Caco-2 (cell line): ENCODE data around the gene MGAT5B. TPM values are rescaled to one million over a fixed set of nuclear protein-coding genes. Genes with fewer than 3 reads are reported as not detected.

Source experiments
- BruUV-seq: library from RNA; stranded (reverse); fragments of 400-500 nt; replicated peaks from 2 replicates; lab custom pipeline; 2021; lab: Mats Ljungman, UMichigan
- CTCF ChIA-PET: fragments of 300-600 bp; sonication (Branson Sonifier 250); formaldehyde crosslinking; loops from one replicate; lab custom pipeline; 2022; ENCODE audit warnings: antibody characterized with exemption; lab: Charles Lee
- POLR2A ChIA-PET: fragments of 300-600 bp; sonication (Branson Sonifier 250); formaldehyde crosslinking; loops from one replicate; lab custom pipeline; 2022; ENCODE audit warnings: antibody characterized with exemption; lab: Charles Lee
- DNase-seq, 2 experiments: peaks; one replicate each; pipeline versions ENCODE4 v3.0.0 to v3.0.0-alpha.2; 2020 to 2022
- H3K27me3 ChIP-seq: replicated peaks from 2 replicates; pipeline ENCODE4 v1.6.0; 2011; ENCODE audit warnings: low read length; ENCODE audit not compliant: control insufficient read depth, insufficient read depth
- H3K36me3 ChIP-seq: 2 replicates; pipeline ENCODE4 v1.5.1; 2011; ENCODE audit warnings: low read length; ENCODE audit not compliant: control insufficient read depth, insufficient read depth
- H3K4me1 ChIP-seq: fragments of 250-450 bp; sonication (Bioruptor Pico); 2 replicates; pipeline ENCODE4 v1.5.1; 2020; ENCODE audit warnings: mild to moderate bottlenecking
- H3K4me3 ChIP-seq: 2 replicates; pipeline ENCODE4 v1.5.1; 2011; ENCODE audit warnings: low read depth, mild to moderate bottlenecking, control low read depth, low read length
- H3K9me3 ChIP-seq: fragments of 250-450 bp; sonication (Bioruptor Pico); 2 replicates; pipeline ENCODE4 v1.5.1; 2020; ENCODE audit warnings: mild to moderate bottlenecking, moderate library complexity
- H3K27ac Mint-ChIP-seq: one replicate; pipeline ENCODE4 v1.8.0; 2022; ENCODE audit warnings: mixed read lengths; ENCODE audit not compliant: unreplicated experiment
- H3K27me3 Mint-ChIP-seq: one replicate; pipeline ENCODE4 v1.8.0; 2022; ENCODE audit warnings: mixed read lengths; ENCODE audit not compliant: insufficient read depth, unreplicated experiment
- H3K36me3 Mint-ChIP-seq: one replicate; pipeline ENCODE4 v1.8.0; 2022; ENCODE audit warnings: mild to moderate bottlenecking, mixed read lengths; ENCODE audit not compliant: insufficient read depth, unreplicated experiment
- H3K4me1 Mint-ChIP-seq: one replicate; pipeline ENCODE4 v1.8.0; 2022; ENCODE audit warnings: low read depth, mixed read lengths; ENCODE audit not compliant: unreplicated experiment
- H3K4me3 Mint-ChIP-seq: one replicate; pipeline ENCODE4 v1.8.0; 2022; ENCODE audit warnings: mild to moderate bottlenecking, moderate library complexity, mixed read lengths; ENCODE audit not compliant: unreplicated experiment
- H3K9me3 Mint-ChIP-seq: one replicate; pipeline ENCODE4 v1.8.0; 2022; ENCODE audit warnings: mixed read lengths; ENCODE audit not compliant: unreplicated experiment
- intact Hi-C: fragments of 100-400 bp; cut with micrococcal nuclease; formaldehyde crosslinking; loops from one replicate; pipeline ENCODE4 v1.10.0; 2022; ENCODE audit not compliant: unreplicated experiment
- total RNA-seq: library from RNA; stranded (reverse); gene quantifications from 2 replicates; pipeline ENCODE4 v1.2.3, GENCODE V29; 2022
- TF ChIP-seq, protein P1 (sequence below), 2 experiments: fragments of 200-600 bp in 1 of 2; IDR thresholded peaks; 1 replicate in 1 of 2; 2 replicates in 1 of 2; pipeline versions ENCODE4 v1.5.1 to v1.8.0; 2011 to 2022; ENCODE audit warnings: antibody characterized with exemption in 1 of 2, control low read depth in 1 of 2, inconsistent platforms in 1 of 2, low read depth in 1 of 2, low read length in 1 of 2, mild to moderate bottlenecking in 1 of 2, moderate library complexity in 1 of 2; ENCODE audit not compliant: insufficient read depth in 1 of 2, severe bottlenecking in 1 of 2, unreplicated experiment in 1 of 2

The MGAT5B gene
- total RNA-seq, 1 experiment from 2014 or later, result 9.1 TPM

DNA sequence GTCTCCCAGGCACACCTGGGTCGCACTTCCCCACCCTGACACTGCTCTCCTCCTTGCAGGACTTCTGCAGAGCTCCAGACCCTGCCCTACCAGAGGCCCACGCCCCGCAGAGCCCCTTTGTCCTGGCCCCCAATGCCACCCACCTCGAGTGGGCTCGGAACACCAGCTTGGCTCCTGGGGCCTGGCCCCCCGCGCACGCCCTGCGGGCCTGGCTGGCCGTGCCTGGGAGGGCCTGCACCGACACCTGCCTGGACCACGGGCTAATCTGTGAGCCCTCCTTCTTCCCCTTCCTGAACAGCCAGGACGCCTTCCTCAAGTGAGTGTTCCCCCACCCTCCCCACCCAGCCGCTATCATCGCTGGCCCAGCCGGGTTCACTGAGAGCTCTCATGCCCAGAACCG is 79.6 kb downstream of the MGAT5B start:
- ChIA-PET CTCF (no interaction called here), POLR2A (no interaction called here)
- no peaks in the 10 kb centered on the region for H3K9me3 Mint-ChIP-seq
- DNase-seq, result no peak
- Histone ChIP-seq H3K36me3 (no peaks in the 10 kb centered on the region), H3K4me1 (no peaks in the 10 kb centered on the region), H3K27me3 (no peaks in the 10 kb centered on the region), H3K4me3 (no peak overlapping the region), H3K9me3 (no peaks in the 10 kb centered on the region)
- no peaks in the 10 kb centered on the region for H3K4me1 Mint-ChIP-seq
- H3K36me3 Mint-ChIP-seq, result no peaks in the 10 kb centered on the region
- no peak overlapping the region for H3K27ac Mint-ChIP-seq
- TF ChIP-seq, protein P1, sequence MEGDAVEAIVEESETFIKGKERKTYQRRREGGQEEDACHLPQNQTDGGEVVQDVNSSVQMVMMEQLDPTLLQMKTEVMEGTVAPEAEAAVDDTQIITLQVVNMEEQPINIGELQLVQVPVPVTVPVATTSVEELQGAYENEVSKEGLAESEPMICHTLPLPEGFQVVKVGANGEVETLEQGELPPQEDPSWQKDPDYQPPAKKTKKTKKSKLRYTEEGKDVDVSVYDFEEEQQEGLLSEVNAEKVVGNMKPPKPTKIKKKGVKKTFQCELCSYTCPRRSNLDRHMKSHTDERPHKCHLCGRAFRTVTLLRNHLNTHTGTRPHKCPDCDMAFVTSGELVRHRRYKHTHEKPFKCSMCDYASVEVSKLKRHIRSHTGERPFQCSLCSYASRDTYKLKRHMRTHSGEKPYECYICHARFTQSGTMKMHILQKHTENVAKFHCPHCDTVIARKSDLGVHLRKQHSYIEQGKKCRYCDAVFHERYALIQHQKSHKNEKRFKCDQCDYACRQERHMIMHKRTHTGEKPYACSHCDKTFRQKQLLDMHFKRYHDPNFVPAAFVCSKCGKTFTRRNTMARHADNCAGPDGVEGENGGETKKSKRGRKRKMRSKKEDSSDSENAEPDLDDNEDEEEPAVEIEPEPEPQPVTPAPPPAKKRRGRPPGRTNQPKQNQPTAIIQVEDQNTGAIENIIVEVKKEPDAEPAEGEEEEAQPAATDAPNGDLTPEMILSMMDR (IDR thresholded peaks at IDR 0.05; ENCODE audit: insufficient read depth in 1 of 2, low read depth in 1 of 2, low read length in 1 of 2, severe bottlenecking in 1 of 2, unreplicated experiment in 1 of 2), result no peak
- H3K4me3 Mint-ChIP-seq, result no peak overlapping the region
- BruUV-seq, result no TSS peak
- intact Hi-C loops, result no loop called here
- no peaks in the 10 kb centered on the region for H3K27me3 Mint-ChIP-seq

DNA sequence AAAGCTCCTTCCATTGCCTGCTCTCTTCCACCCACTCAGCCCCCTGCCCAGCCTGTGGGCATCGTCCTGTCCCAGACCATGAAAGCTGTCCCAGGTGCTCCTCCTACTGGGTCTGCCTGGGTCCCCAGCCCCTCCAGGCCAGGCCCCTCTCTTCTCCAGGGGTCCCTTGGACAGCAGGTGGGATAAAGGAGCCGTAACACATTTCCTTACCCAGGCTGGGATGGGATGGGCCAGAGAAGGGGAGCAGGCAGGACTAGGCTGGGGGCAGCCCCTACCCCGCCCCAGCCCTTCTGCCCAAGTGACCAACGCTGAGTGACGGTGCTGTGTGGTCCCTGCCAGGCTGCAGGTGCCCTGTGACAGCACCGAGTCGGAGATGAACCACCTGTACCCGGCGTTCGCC is 80.1 kb downstream of the MGAT5B start:
- CTCF ChIA-PET, result no interaction called here
- Mint-ChIP-seq H3K36me3 (no peaks in the 10 kb centered on the region), H3K9me3 (no peaks in the 10 kb centered on the region), H3K4me3 (no peak overlapping the region), H3K27me3 (no peaks in the 10 kb centered on the region), H3K27ac (no peak overlapping the region), H3K4me1 (no peaks in the 10 kb centered on the region)
- no peaks in the 10 kb centered on the region for H3K9me3 ChIP-seq
- TF ChIP-seq, protein P1 (IDR thresholded peaks at IDR 0.05; ENCODE audit: insufficient read depth in 1 of 2, low read depth in 1 of 2, low read length in 1 of 2, severe bottlenecking in 1 of 2, unreplicated experiment in 1 of 2), result no peak
- no peaks in the 10 kb centered on the region for H3K27me3 ChIP-seq
- no peak for DNase-seq
- intact Hi-C loops, result no loop called here
- POLR2A ChIA-PET, result no interaction called here
- no TSS peak for BruUV-seq
- H3K4me1 ChIP-seq, result no peaks in the 10 kb centered on the region
- H3K4me3 ChIP-seq, result no peak overlapping the region
- H3K36me3 ChIP-seq, result no peaks in the 10 kb centered on the region

DNA sequence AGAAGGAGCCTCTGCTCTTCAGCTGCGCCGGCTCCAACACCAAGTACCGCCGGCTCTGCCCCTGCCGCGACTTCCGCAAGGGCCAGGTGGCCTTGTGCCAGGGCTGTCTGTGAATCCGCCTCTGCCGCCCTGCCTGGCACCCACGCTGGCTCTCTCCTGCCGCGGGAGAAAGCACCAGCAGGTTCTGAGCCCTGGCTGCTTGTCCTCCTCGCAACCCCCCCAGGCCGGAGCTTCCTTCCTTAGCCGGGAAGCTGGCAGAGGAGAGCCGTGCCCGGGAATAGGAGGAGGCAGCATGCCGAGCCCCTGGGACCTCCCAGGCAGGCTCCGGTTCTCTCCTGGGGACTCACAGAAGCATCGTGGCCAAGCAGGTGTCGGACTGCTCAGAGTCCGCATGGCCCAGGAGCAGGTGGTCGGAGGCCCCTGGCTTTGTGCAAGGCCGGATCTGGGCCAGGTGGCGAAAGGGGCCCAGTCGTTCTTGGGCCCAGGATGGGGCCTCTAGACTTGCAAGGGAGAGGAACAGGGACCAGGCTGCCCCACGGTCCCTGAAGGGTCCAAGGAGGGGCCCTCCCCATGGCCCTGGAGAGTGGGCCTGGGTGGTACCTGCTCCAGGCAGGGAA is 80.6 kb downstream of the MGAT5B start:
- Mint-ChIP-seq H3K36me3 (no peaks in the 10 kb centered on the region), H3K9me3 (no peaks in the 10 kb centered on the region), H3K27ac (no peak overlapping the region), H3K27me3 (no peaks in the 10 kb centered on the region), H3K4me1 (no peaks in the 10 kb centered on the region), H3K4me3 (no peak overlapping the region)
- ChIA-PET POLR2A (no interaction called here), CTCF (no interaction called here)
- Histone ChIP-seq H3K4me3 (no peak overlapping the region), H3K36me3 (no peaks in the 10 kb centered on the region), H3K4me1 (no peaks in the 10 kb centered on the region), H3K9me3 (no peaks in the 10 kb centered on the region), H3K27me3 (no peaks in the 10 kb centered on the region)
- DNase-seq, result no peak
- TF ChIP-seq, protein P1 (IDR thresholded peaks at IDR 0.05; ENCODE audit: insufficient read depth in 1 of 2, low read depth in 1 of 2, low read length in 1 of 2, severe bottlenecking in 1 of 2, unreplicated experiment in 1 of 2), result no peak
- intact Hi-C loops, result no loop called here
- BruUV-seq, result no TSS peak
